Subcutaneous abdominal adipose tissue (tissue), 5 donors: ENCODE data around the gene VWA7.

Experiments used
- H3K27ac ChIP-seq: one replicate; pipeline ENCODE4 v1.7.0; 2013; ENCODE audit warnings: low read depth, mild to moderate bottlenecking, inconsistent platforms, low read length, moderate library complexity
- H3K27me3 ChIP-seq, 5 donors: one replicate each; pipeline ENCODE4 v1.7.0; 2013; ENCODE audit warnings: low read length in 5 of 5, inconsistent platforms in 1 of 5; ENCODE audit not compliant: control insufficient read depth in 5 of 5, insufficient read depth in 4 of 5
- H3K36me3 ChIP-seq, 5 donors: one replicate each; pipeline ENCODE4 v1.7.0; 2013; ENCODE audit warnings: low read length in 5 of 5; ENCODE audit not compliant: control insufficient read depth in 5 of 5, insufficient read depth in 5 of 5
- H3K4me1 ChIP-seq, 5 donors: one replicate each; pipeline ENCODE4 v1.7.0; 2013; ENCODE audit warnings: low read length in 5 of 5, mild to moderate bottlenecking in 3 of 5, moderate library complexity in 1 of 5; ENCODE audit not compliant: control insufficient read depth in 5 of 5, insufficient read depth in 5 of 5
- H3K4me3 ChIP-seq, 5 donors: one replicate each; pipeline ENCODE4 v1.7.0; 2013; ENCODE audit warnings: low read length in 5 of 5, low read depth in 1 of 5
- H3K9ac ChIP-seq, 5 donors: one replicate each; pipeline ENCODE4 v1.7.0; 2013; ENCODE audit warnings: low read length in 5 of 5, mild to moderate bottlenecking in 4 of 5, moderate library complexity in 3 of 5
- H3K9me3 ChIP-seq, 5 donors: one replicate each; pipeline ENCODE4 v1.7.0; 2013; ENCODE audit warnings: low read length in 5 of 5; ENCODE audit not compliant: control insufficient read depth in 5 of 5
- donor health status: healthy.
- donor health status: healthy.
- donor health status: healthy.
- donor health status: healthy.
- donor health status: healthy.

The VWA7 gene

DNA sequence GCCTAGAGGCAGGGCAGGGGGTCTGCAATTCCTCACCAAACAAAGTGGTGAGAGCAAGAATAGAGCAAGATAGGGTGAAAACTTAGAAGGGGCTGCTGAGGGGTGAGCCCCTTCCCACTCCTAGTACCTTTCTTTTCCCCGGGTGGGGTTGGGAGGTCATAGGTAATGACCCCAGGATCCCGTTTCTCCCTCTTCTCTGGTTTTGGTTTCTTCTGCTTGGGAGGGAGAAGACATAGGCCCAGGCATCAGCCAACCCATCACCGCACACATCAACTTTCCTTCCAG is 14.9 kb upstream of the VWA7 start:
- H3K4me3 ChIP-seq, result no peak overlapping the region
- H3K9me3 ChIP-seq, result no peaks in the 10 kb centered on the region
- no peaks in the 10 kb centered on the region for H3K27me3 ChIP-seq
- H3K36me3 ChIP-seq, result peaks cover 2 to 25% (median 21%) of the 10 kb centered on the region in 5 donors
- H3K9ac ChIP-seq, result no peak overlapping the region
- no peak overlapping the region for H3K27ac ChIP-seq
- peaks cover 0 to 22% (median 18%) of the 10 kb centered on the region in 5 donors for H3K4me1 ChIP-seq

GRCh38 chr6:31791324-31792089 is 14.4 kb upstream of the VWA7 start:
- peaks cover 0 to 25% (median 21%) of the 10 kb centered on the region in 5 donors for H3K36me3 ChIP-seq
- no peaks in the 10 kb centered on the region for H3K9me3 ChIP-seq
- no peak overlapping the region for H3K4me3 ChIP-seq
- H3K4me1 ChIP-seq, result peaks cover 0 to 22% (median 18%) of the 10 kb centered on the region in 5 donors
- H3K27ac ChIP-seq, result no peak overlapping the region
- no peaks in the 10 kb centered on the region for H3K27me3 ChIP-seq
- H3K9ac ChIP-seq, result no peak overlapping the region

- no peaks in the 10 kb centered on the region for H3K9me3 ChIP-seq
- peaks cover 0 to 56% (median 49%) of the 10 kb centered on the region in 5 donors for H3K36me3 ChIP-seq
- no peaks in the 10 kb centered on the region for H3K27me3 ChIP-seq
- H3K4me3 ChIP-seq, result no peak overlapping the region
- no peak overlapping the region for H3K9ac ChIP-seq
- no peak overlapping the region for H3K27ac ChIP-seq
- no peaks in the 10 kb centered on the region for H3K4me1 ChIP-seq
Observed at GRCh38 chr6:31785475-31785874, 8.3 kb upstream of the VWA7 start.

GRCh38 chr6:31784098-31784925 is 7.2 kb upstream of the VWA7 start:
- Histone ChIP-seq H3K4me3 (no peak overlapping the region), H3K9ac (peak overlapping the region in 1 of 5 donors; percentile 20)

DNA sequence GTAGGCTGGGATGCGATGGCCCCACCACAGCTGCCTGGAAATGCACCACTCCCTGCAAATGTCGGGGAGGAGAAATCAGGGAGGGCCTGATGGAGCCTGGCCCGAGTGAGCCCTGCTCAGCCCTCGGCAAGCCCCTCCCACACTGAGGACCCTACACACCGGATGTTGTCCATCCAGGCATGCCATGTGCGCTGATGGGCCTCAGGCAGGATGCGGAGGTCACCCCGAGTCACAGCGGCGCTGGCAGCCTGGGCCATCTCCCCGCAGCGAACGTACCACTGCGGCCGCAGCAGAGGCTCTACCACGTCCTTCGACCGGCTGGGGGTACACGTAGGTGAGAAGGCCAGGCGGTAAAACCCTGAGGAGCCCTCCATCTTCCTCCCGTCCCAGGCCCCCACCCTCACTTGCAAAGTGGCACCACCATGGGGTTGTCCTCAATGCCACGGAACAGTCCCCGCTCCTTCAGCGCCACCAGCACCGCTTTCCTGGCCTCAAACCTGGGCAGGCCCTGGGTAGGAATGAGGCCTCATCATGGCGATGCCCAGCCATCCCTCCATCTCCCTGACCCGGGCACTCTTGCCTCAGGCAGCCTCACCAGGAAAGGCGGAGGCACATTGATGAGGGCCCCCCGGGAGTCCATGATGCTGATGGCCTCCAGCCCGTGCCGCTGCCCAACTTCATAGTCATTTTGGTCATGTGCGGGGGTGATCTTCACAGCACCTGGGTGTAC is 5.2 kb upstream of the VWA7 start:
- no peak overlapping the region for H3K4me3 ChIP-seq
- H3K36me3 ChIP-seq, result peaks cover 0 to 78% (median 74%) of the 10 kb centered on the region in 5 donors
- H3K27me3 ChIP-seq, result no peaks in the 10 kb centered on the region
- no peak overlapping the region for H3K9ac ChIP-seq
- no peak overlapping the region for H3K27ac ChIP-seq
- peaks cover 0 to 3% (median under 1%) of the 10 kb centered on the region in 5 donors for H3K4me1 ChIP-seq
- H3K9me3 ChIP-seq, result no peaks in the 10 kb centered on the region

More at GRCh38 chr6:31784098-31784925, 7.2 kb upstream of the VWA7 start:
- H3K9me3 ChIP-seq, result no peaks in the 10 kb centered on the region
- no peaks in the 10 kb centered on the region for H3K4me1 ChIP-seq
- H3K27ac ChIP-seq, result no peak overlapping the region
- no peaks in the 10 kb centered on the region for H3K27me3 ChIP-seq
- H3K36me3 ChIP-seq, result peaks cover 0 to 64% (median 60%) of the 10 kb centered on the region in 5 donors

DNA sequence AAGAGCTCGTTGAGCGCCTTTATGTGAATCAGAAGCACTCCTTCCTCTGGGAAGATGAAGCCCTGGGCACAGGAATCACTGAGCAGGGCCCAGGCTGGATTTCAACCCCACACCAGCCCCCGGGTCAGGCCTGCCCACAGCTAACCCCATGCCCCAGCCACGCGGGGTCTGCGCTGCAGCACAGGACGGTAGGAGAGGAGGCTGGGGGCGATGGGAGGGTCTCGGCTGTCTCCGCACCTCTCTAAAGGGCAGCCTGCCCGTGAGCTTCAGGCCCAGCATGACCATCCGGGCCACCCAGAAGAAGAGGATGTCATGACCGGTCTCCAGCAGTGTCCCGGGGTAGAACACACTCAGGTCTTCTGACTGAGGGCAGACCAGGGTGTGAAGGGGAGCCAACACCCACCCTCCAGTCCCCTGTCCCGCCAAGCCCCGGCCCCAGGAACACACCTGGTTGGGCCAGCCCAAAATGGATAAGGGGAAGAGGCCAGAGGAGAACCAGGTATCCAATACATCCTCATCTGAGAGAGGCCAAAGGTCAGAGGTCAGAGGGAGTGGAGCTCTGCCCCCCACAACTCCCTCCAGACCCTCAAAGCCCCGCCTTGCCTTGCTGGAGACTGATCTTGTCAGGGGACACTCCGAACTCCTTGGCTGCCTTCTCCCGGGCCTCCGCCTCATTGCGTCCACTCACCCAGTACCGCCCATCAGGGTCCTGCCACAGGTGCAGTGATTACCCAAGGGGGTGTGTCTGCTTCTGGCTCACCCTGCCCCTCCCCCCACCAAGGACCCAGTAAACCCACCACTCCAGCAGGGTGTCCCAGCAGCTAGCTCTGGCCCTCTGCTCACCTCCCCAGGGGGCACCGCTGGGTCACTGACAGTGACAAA is 4.4 kb upstream of the VWA7 start:
- H3K4me3 ChIP-seq, result no peak overlapping the region
- H3K9me3 ChIP-seq, result no peaks in the 10 kb centered on the region
- peaks cover 0 to 11% (median 8%) of the 10 kb centered on the region in 5 donors for H3K4me1 ChIP-seq
- peak overlapping the region in 1 of 5 donors; percentile 40 for H3K9ac ChIP-seq
- H3K27ac ChIP-seq, result no peak overlapping the region
- H3K36me3 ChIP-seq, result peaks cover 0 to 78% (median 73%) of the 10 kb centered on the region in 5 donors
- no peaks in the 10 kb centered on the region for H3K27me3 ChIP-seq

DNA sequence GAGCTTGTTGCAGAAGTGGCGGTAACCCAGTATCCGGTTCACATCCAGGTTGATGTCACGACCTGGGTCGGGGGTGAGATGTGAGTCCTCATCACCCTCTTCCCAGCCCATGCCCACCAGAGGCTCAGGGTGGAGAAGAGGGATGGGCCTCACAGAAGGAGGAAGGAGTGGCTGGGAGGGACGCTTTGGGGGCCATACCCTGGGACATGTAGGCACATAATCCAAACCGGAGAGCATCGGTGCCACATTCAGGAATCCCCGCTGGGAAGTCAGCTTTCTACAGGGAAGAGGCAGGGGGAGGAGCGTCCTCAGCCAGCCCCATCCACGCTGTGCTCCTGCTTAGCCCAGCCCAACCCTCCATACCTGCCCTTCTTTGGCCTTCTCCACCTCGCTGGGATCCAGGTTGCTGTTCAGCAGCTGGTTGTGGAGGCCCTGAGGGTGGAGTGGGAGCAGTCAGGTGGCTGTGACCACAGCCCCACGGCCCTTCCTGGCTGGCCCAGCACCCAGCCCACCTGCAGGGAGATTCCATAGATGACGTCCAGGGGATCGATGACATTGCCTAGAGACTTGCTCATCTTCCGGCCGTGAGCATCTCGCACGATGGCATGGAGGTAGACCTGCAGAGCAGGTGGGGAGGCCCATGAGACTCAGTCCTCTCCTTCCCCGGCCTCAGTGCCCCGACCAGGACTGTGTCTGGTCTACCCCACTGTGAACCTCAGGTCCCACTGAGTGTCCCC is 3.5 kb upstream of the VWA7 start:
- Histone ChIP-seq H3K9me3 (no peaks in the 10 kb centered on the region), H3K27ac (no peak overlapping the region), H3K4me1 (peaks cover 0 to 11% (median 8%) of the 10 kb centered on the region in 5 donors), H3K9ac (peak overlapping the region in 1 of 5 donors; percentile 40), H3K27me3 (no peaks in the 10 kb centered on the region), H3K36me3 (peaks cover 0 to 76% (median 73%) of the 10 kb centered on the region in 5 donors), H3K4me3 (no peak overlapping the region)

DNA sequence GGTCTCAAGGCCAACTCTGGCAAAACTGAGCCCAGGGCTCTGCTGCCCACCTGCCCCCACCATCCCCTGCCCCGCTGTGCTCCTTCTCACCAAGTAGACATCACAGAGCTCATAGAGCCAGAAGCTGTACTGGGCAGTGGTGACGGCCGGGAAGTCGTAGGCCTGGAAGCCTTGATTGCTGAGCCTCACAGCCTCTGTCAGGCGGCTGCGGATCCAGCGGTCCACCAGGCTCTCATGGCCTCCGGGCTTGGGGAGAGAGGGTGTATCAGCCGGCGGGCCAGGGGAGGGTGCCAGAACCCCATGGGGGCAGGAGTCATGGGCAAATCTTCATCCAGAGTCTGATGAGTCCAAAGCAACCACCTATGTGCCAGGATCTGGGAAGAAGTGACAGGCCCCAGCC is 2.8 kb upstream of the VWA7 start:
- no peaks in the 10 kb centered on the region for H3K27me3 ChIP-seq
- no peak overlapping the region for H3K4me3 ChIP-seq
- H3K27ac ChIP-seq, result no peak overlapping the region
- H3K9ac ChIP-seq, result no peak overlapping the region
- H3K36me3 ChIP-seq, result peaks cover 0 to 68% (median 66%) of the 10 kb centered on the region in 5 donors
- H3K4me1 ChIP-seq, result peaks cover 0 to 11% (median 8%) of the 10 kb centered on the region in 5 donors
- no peaks in the 10 kb centered on the region for H3K9me3 ChIP-seq
